ENCODE measurements around the gene CRYBA2.

The CRYBA2 gene

GRCh38 chr2:219017201-219017931 lies 24.1 kb upstream of the CRYBA2 start:
- H3K27ac Mint-ChIP-seq, result no peak overlapping the region
- no peaks in the 10 kb centered on the region for H3K4me1 Mint-ChIP-seq (ENCODE audit: low read depth)
- no peaks in the 10 kb centered on the region for H3K27me3 Mint-ChIP-seq
- no peaks in the 10 kb centered on the region for H3K36me3 Mint-ChIP-seq (ENCODE audit: low read depth)
- no peak overlapping the region for H3K4me3 Mint-ChIP-seq
- no peaks in the 10 kb centered on the region for H3K9me3 Mint-ChIP-seq

- Mint-ChIP-seq H3K36me3 (ENCODE audit: low read depth) (no peaks in the 10 kb centered on the region), H3K4me1 (ENCODE audit: low read depth) (no peaks in the 10 kb centered on the region), H3K4me3 (no peak overlapping the region), H3K27ac (no peak overlapping the region), H3K9me3 (no peaks in the 10 kb centered on the region), H3K27me3 (no peaks in the 10 kb centered on the region)
These were observed 23.5 kb upstream of the CRYBA2 start for GRCh38 chr2:219016721-219017120.

- Mint-ChIP-seq H3K27me3 (peaks cover 13% of the 10 kb centered on the region), H3K9me3 (no peaks in the 10 kb centered on the region)
These were observed 17.7 kb upstream of the CRYBA2 start for GRCh38 chr2:219010873-219011272.

GRCh38 chr2:219010162-219010756 lies 17.0 kb upstream of the CRYBA2 start:
- H3K4me1 Mint-ChIP-seq (ENCODE audit: low read depth), result no peaks in the 10 kb centered on the region
- peaks cover 19% of the 10 kb centered on the region for H3K27me3 Mint-ChIP-seq
- H3K4me3 Mint-ChIP-seq, result no peak overlapping the region
- H3K27ac Mint-ChIP-seq, result no peak overlapping the region
- H3K36me3 Mint-ChIP-seq (ENCODE audit: low read depth), result no peaks in the 10 kb centered on the region
- no peaks in the 10 kb centered on the region for H3K9me3 Mint-ChIP-seq

More at GRCh38 chr2:219010873-219011272, 17.7 kb upstream of the CRYBA2 start:
- no peak overlapping the region for H3K27ac Mint-ChIP-seq
- no peaks in the 10 kb centered on the region for H3K4me1 Mint-ChIP-seq (ENCODE audit: low read depth)
- no peaks in the 10 kb centered on the region for H3K36me3 Mint-ChIP-seq (ENCODE audit: low read depth)
- H3K4me3 Mint-ChIP-seq, result no peak overlapping the region

GRCh38 chr2:219009294-219009693 lies 16.1 kb upstream of the CRYBA2 start:
- Mint-ChIP-seq H3K4me3 (no peak overlapping the region), H3K27me3 (peaks cover 29% of the 10 kb centered on the region), H3K4me1 (ENCODE audit: low read depth) (no peaks in the 10 kb centered on the region), H3K9me3 (no peaks in the 10 kb centered on the region), H3K36me3 (ENCODE audit: low read depth) (no peaks in the 10 kb centered on the region), H3K27ac (no peak overlapping the region)

GRCh38 chr2:219003979-219004378 lies 10.8 kb upstream of the CRYBA2 start:
- no peaks in the 10 kb centered on the region for H3K36me3 Mint-ChIP-seq (ENCODE audit: low read depth)

GRCh38 chr2:219003267-219003634 lies 10.0 kb upstream of the CRYBA2 start:
- Mint-ChIP-seq H3K36me3 (ENCODE audit: low read depth) (no peaks in the 10 kb centered on the region), H3K27ac (no peak overlapping the region), H3K4me1 (ENCODE audit: low read depth) (peaks cover 18% of the 10 kb centered on the region), H3K4me3 (no peak overlapping the region), H3K9me3 (no peaks in the 10 kb centered on the region), H3K27me3 (peaks cover 72% of the 10 kb centered on the region)

More at GRCh38 chr2:219003979-219004378, 10.8 kb upstream of the CRYBA2 start:
- Mint-ChIP-seq H3K9me3 (no peaks in the 10 kb centered on the region), H3K27ac (no peak overlapping the region), H3K4me3 (no peak overlapping the region), H3K27me3 (peaks cover 67% of the 10 kb centered on the region), H3K4me1 (ENCODE audit: low read depth) (peaks cover 18% of the 10 kb centered on the region)

- Mint-ChIP-seq H3K4me1 (ENCODE audit: low read depth) (peaks cover 18% of the 10 kb centered on the region), H3K27me3 (peaks cover 73% of the 10 kb centered on the region), H3K36me3 (ENCODE audit: low read depth) (no peaks in the 10 kb centered on the region), H3K27ac (no peak overlapping the region), H3K4me3 (peak overlapping the region; percentile 43), H3K9me3 (no peaks in the 10 kb centered on the region)
These were observed 9.4 kb upstream of the CRYBA2 start for GRCh38 chr2:219002395-219003266.

- H3K36me3 Mint-ChIP-seq (ENCODE audit: low read depth), result no peaks in the 10 kb centered on the region
- peaks cover 72% of the 10 kb centered on the region for H3K27me3 Mint-ChIP-seq
- H3K9me3 Mint-ChIP-seq, result no peaks in the 10 kb centered on the region
- peaks cover 18% of the 10 kb centered on the region for H3K4me1 Mint-ChIP-seq (ENCODE audit: low read depth)
- H3K4me3 Mint-ChIP-seq, result no peak overlapping the region
- no peak overlapping the region for H3K27ac Mint-ChIP-seq
These were observed 8.6 kb upstream of the CRYBA2 start for GRCh38 chr2:219001577-219002394.

- Mint-ChIP-seq H3K27me3 (peaks cover 71% of the 10 kb centered on the region), H3K9me3 (no peaks in the 10 kb centered on the region), H3K36me3 (ENCODE audit: low read depth) (no peaks in the 10 kb centered on the region), H3K4me3 (no peak overlapping the region), H3K4me1 (ENCODE audit: low read depth) (peaks cover 19% of the 10 kb centered on the region), H3K27ac (no peak overlapping the region)
These were observed 7.9 kb upstream of the CRYBA2 start for GRCh38 chr2:219001100-219001576.

GRCh38 chr2:219000569-219000960 lies 7.3 kb upstream of the CRYBA2 start:
- no peak overlapping the region for H3K4me3 Mint-ChIP-seq
- no peak overlapping the region for H3K27ac Mint-ChIP-seq
- H3K27me3 Mint-ChIP-seq, result peaks cover 74% of the 10 kb centered on the region
- H3K4me1 Mint-ChIP-seq (ENCODE audit: low read depth), result peaks cover 21% of the 10 kb centered on the region
- H3K9me3 Mint-ChIP-seq, result no peaks in the 10 kb centered on the region
- no peaks in the 10 kb centered on the region for H3K36me3 Mint-ChIP-seq (ENCODE audit: low read depth)

GRCh38 chr2:218999881-219000568 lies 6.8 kb upstream of the CRYBA2 start:
- no peak overlapping the region for H3K27ac Mint-ChIP-seq
- no peaks in the 10 kb centered on the region for H3K9me3 Mint-ChIP-seq
- peaks cover 21% of the 10 kb centered on the region for H3K4me1 Mint-ChIP-seq (ENCODE audit: low read depth)
- H3K4me3 Mint-ChIP-seq, result no peak overlapping the region
- H3K36me3 Mint-ChIP-seq (ENCODE audit: low read depth), result no peaks in the 10 kb centered on the region
- peaks cover 74% of the 10 kb centered on the region for H3K27me3 Mint-ChIP-seq

GRCh38 chr2:218999021-218999880 lies 6.0 kb upstream of the CRYBA2 start:
- no peaks in the 10 kb centered on the region for H3K9me3 Mint-ChIP-seq
- H3K4me1 Mint-ChIP-seq (ENCODE audit: low read depth), result peaks cover 21% of the 10 kb centered on the region
- no peak overlapping the region for H3K4me3 Mint-ChIP-seq
- H3K27me3 Mint-ChIP-seq, result peaks cover 72% of the 10 kb centered on the region
- H3K36me3 Mint-ChIP-seq (ENCODE audit: low read depth), result no peaks in the 10 kb centered on the region
- no peak overlapping the region for H3K27ac Mint-ChIP-seq

Data from stimulated activated naive CD8-positive, alpha-beta T cell treated with anti-CD3 and anti-CD28 coated beads, Interleukin-15, Interleukin-2, amounts not matched to agents 100 ng/mL and 50 ng/mL, for 24 hours (primary cell).